ENCODE results near the gene ST14. TPM values are rescaled to one million over a fixed set of nuclear protein-coding genes. Genes with fewer than 3 reads are reported as not detected.
A peak's percentile ranks its signal among the peaks of the same experiment; 100 is the strongest.

Gene ST14
- total RNA-seq (ENCODE audit: unreplicated experiment), result 0.12 TPM
- long read RNA-seq, result 0 reads

DNA sequence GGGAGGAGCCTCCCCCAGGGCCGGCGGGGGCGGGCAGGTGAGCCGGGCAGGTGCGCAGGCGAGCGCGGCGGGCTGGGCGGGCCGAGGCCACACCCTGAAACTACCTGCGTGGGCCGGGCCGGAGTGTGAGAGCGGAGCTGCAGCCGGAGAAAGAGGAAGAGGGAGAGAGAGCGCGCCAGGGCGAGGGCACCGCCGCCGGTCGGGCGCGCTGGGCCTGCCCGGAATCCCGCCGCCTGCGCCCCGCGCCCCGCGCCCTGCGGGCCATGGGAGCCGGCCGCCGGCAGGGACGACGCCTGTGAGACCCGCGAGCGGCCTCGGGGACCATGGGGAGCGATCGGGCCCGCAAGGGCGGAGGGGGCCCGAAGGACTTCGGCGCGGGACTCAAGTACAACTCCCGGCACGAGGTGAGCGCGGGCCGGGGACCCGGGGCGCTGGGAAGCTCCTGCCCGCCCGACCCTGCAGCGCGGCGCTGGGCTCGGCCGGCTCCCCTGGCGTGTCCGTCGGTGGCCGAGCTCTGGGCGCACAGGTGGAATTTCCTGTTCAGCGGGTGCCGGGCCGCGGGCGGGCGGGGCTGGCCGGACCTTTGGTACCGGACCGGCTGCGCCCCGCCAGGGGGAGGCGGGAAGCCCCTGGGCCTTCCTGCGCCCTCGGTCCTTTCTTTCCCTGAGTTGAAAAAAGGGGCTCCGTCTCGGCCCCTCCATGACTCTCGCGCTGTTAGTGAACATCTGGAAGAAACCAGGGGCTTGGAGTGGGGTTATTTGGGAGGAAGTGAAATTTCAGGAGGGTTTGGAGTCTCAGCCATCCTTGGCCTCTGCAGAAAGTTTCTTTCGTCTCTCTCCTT, at the start of gene ST14:
ST14 (plus strand) TSS at position 126 of the 841 bp plus-strand sequence; CDS start at position 324, 198 bp downstream.
- Mint-ChIP-seq H3K27me3 (ENCODE audit: unreplicated experiment) (peaks cover 12% of the 10 kb centered on the region), H3K9me3 (ENCODE audit: unreplicated experiment) (peaks cover 3% of the 10 kb centered on the region), H3K36me3 (ENCODE audit: unreplicated experiment) (peaks cover 11% of the 10 kb centered on the region), H3K4me1 (ENCODE audit: low read depth, unreplicated experiment) (peaks cover 9% of the 10 kb centered on the region), H3K4me3 (ENCODE audit: unreplicated experiment) (peak within 1 kb of the TSS; percentile 80), H3K27ac (ENCODE audit: unreplicated experiment) (no peak within 1 kb of the TSS)
- TF ChIP-seq, protein P1, sequence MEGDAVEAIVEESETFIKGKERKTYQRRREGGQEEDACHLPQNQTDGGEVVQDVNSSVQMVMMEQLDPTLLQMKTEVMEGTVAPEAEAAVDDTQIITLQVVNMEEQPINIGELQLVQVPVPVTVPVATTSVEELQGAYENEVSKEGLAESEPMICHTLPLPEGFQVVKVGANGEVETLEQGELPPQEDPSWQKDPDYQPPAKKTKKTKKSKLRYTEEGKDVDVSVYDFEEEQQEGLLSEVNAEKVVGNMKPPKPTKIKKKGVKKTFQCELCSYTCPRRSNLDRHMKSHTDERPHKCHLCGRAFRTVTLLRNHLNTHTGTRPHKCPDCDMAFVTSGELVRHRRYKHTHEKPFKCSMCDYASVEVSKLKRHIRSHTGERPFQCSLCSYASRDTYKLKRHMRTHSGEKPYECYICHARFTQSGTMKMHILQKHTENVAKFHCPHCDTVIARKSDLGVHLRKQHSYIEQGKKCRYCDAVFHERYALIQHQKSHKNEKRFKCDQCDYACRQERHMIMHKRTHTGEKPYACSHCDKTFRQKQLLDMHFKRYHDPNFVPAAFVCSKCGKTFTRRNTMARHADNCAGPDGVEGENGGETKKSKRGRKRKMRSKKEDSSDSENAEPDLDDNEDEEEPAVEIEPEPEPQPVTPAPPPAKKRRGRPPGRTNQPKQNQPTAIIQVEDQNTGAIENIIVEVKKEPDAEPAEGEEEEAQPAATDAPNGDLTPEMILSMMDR (IDR thresholded peaks at IDR 0.05; ENCODE audit: partially characterized antibody, unreplicated experiment), result no peak
- DNase-seq, result peak; percentile 45

DNA sequence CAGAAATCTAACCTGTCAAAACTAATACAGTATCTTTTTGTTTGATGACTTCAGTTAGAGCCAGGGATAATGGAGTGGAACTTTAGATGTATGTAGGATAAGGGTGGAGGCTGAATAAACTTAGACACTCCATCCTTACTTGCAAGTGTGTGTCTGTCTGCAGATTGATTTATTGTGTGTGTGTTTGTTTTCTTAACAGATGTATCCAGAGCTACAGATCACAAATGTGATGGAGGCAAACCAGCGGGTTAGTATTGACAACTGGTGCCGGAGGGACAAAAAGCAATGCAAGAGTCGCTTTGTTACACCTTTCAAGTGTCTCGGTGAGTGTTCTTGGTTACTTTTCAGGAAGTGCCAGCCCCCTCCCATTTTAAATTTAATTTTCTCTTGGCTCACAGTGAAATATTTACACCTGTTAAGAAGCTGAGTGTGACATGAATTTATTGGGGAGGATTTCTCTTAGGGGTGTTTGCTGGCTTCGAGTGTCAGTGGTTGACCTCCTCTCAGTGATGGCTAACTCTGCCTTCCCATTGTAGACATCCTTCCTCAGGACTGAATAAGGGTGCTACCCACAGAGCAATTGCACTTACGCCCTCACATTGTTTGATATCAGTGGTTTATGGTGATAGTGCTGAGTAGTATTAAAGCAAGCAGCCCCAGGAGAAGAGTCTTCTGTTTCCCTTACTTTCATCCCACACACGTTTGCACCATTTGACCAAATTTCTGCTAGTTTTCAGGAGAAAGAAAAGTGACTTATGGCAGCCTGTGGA, 49.1 kb upstream of the ST14 start:
- TF ChIP-seq, protein P1 (IDR thresholded peaks at IDR 0.05; ENCODE audit: partially characterized antibody, unreplicated experiment), result no peak
- Mint-ChIP-seq H3K4me3 (ENCODE audit: unreplicated experiment) (no peak overlapping the region), H3K36me3 (ENCODE audit: unreplicated experiment) (no peaks in the 10 kb centered on the region), H3K9me3 (ENCODE audit: unreplicated experiment) (no peaks in the 10 kb centered on the region), H3K4me1 (ENCODE audit: low read depth, unreplicated experiment) (peaks cover 3% of the 10 kb centered on the region), H3K27ac (ENCODE audit: unreplicated experiment) (peak overlapping the region; percentile 52), H3K27me3 (ENCODE audit: unreplicated experiment) (peaks cover 3% of the 10 kb centered on the region)
- no peak for DNase-seq

DNA sequence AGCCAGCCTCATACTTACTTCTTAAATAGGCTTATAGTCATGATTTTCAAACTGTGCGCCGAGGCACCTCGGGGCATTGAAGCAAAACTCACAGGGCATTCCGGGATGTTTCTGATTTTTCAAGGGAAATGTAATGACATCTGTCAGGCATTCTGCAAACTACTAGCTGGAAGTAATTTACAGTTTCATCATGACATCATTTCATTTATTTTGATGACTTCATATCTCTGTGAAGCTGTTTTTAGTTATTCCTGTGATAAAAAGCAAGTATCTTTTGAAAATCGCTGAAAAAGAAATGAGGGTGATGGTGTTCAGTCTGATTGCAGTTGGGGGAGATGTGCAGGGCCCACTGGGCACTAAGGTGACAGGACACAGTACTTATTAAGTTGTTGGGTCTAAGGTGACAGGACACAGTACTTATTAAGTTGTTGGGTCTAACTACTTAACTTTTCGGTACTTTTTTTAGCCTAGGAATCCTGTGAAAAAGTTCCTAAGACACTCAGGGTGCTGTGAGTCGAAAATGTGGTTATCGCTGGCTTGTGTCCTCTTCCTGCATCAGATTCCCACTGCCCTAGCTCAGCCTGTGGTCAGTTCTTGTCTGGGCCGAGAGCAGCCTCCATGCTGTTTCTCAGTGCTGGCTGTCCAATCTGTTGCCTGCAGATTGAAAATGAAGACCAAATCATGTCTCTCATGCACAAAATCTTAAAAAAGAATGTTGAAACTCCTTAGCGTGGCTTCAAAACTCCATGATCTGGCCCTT, 47.3 kb upstream of the ST14 start:
- Mint-ChIP-seq H3K27me3 (ENCODE audit: unreplicated experiment) (peaks cover 3% of the 10 kb centered on the region), H3K4me1 (ENCODE audit: low read depth, unreplicated experiment) (peaks cover 3% of the 10 kb centered on the region), H3K27ac (ENCODE audit: unreplicated experiment) (no peak overlapping the region), H3K4me3 (ENCODE audit: unreplicated experiment) (no peak overlapping the region), H3K9me3 (ENCODE audit: unreplicated experiment) (no peaks in the 10 kb centered on the region), H3K36me3 (ENCODE audit: unreplicated experiment) (no peaks in the 10 kb centered on the region)
- TF ChIP-seq, protein P1 (IDR thresholded peaks at IDR 0.05; ENCODE audit: partially characterized antibody, unreplicated experiment), result no peak
- no peak for DNase-seq

DNA sequence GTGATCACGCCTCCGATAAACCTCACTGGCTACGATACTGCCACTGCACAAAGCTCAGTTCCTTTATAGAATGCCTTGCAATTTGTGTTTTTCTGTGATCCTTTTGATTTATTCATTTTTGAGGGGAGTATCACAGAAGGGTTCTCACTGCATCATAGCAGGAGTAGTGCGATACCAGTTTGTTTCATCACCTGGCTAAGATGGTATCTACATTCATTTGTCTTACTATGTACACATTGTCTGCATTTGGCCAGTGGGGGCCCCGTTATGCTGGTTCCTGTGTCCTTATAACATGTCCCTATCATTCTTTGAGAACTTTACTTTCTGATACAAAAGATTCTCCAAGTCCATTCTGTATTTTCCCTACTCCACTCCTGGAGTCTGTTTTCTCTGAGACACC, 45.3 kb upstream of the ST14 start:
- Mint-ChIP-seq H3K9me3 (ENCODE audit: unreplicated experiment) (no peaks in the 10 kb centered on the region), H3K36me3 (ENCODE audit: unreplicated experiment) (no peaks in the 10 kb centered on the region), H3K27ac (ENCODE audit: unreplicated experiment) (no peak overlapping the region), H3K27me3 (ENCODE audit: unreplicated experiment) (peaks cover 3% of the 10 kb centered on the region), H3K4me1 (ENCODE audit: low read depth, unreplicated experiment) (peaks cover 3% of the 10 kb centered on the region), H3K4me3 (ENCODE audit: unreplicated experiment) (no peak overlapping the region)
- TF ChIP-seq, protein P1 (IDR thresholded peaks at IDR 0.05; ENCODE audit: partially characterized antibody, unreplicated experiment), result no peak
- DNase-seq, result no peak

All from glutamatergic neuron (in vitro differentiated cells).